MCF 10A (cell line): ENCODE results near the gene ZFYVE21. TPM values are rescaled to one million over a fixed set of nuclear protein-coding genes. Genes with fewer than 3 reads are reported as not detected.

Experiments
- BruUV-seq: library from RNA; stranded (reverse); fragments of 400-500 nt; replicated peaks from 2 replicates; lab custom pipeline; 2021; lab: Mats Ljungman, UMichigan
- CTCF ChIA-PET: fragments of 300-600 bp; sonication (Branson Sonifier 250); formaldehyde crosslinking; extraction: SDS; loops from one replicate; lab custom pipeline; 2021; ENCODE audit warnings: antibody characterized with exemption, inconsistent platforms; lab: Yijun Ruan, JAX
- POLR2A ChIA-PET: fragments of 300-600, 350-650 bp; sonication (Branson Sonifier 250); formaldehyde crosslinking; extraction: SDS; loops from one replicate; lab custom pipeline; 2020; ENCODE audit warnings: antibody characterized with exemption, inconsistent platforms; lab: Yijun Ruan, JAX
- DNase-seq: peaks from one replicate; pipeline ENCODE4 v3.0.0-alpha.2; 2018; ENCODE audit not compliant: unreplicated experiment
- H3K27ac Mint-ChIP-seq: one replicate; pipeline ENCODE4 v1.8.0; 2022; ENCODE audit warnings: mild to moderate bottlenecking, low read depth, mixed read lengths; ENCODE audit not compliant: unreplicated experiment
- H3K27me3 Mint-ChIP-seq: one replicate; pipeline ENCODE4 v1.8.0; 2022; ENCODE audit warnings: mixed read lengths; ENCODE audit not compliant: insufficient read depth, unreplicated experiment
- H3K36me3 Mint-ChIP-seq: one replicate; pipeline ENCODE4 v1.8.0; 2022; ENCODE audit warnings: mild to moderate bottlenecking, moderate library complexity, mixed read lengths; ENCODE audit not compliant: insufficient read depth, unreplicated experiment
- H3K4me1 Mint-ChIP-seq: one replicate; pipeline ENCODE4 v1.8.0; 2022; ENCODE audit warnings: mixed read lengths; ENCODE audit not compliant: insufficient read depth, unreplicated experiment
- H3K4me3 Mint-ChIP-seq: one replicate; pipeline ENCODE4 v1.8.0; 2022; ENCODE audit warnings: mild to moderate bottlenecking, moderate library complexity, mixed read lengths; ENCODE audit not compliant: unreplicated experiment
- H3K9me3 Mint-ChIP-seq: one replicate; pipeline ENCODE4 v1.8.0; 2022; ENCODE audit warnings: mixed read lengths; ENCODE audit not compliant: unreplicated experiment
- CTCF ChIP-seq: fragments of 200-600 bp; IDR thresholded peaks from one replicate; pipeline ENCODE4 v1.8.0; 2022; ENCODE audit warnings: antibody characterized with exemption, mild to moderate bottlenecking; ENCODE audit not compliant: unreplicated experiment
- intact Hi-C: fragments of 100-400 bp; cut with micrococcal nuclease; formaldehyde crosslinking; loops from 2 replicates; pipeline ENCODE4 v1.14.1; 2022
- total RNA-seq: library from RNA; stranded (reverse); gene quantifications from 2 replicates; pipeline ENCODE4 v1.2.3, GENCODE V29; 2022

Gene ZFYVE21
- total RNA-seq, 1 experiment from 2014 or later, result 35.5 TPM

GRCh38 chr14:103714063-103714724 is 1.4 kb upstream of the ZFYVE21 start:
- BruUV-seq, result no TSS peak
- intact Hi-C loops, result loop anchor here (10.0 kb wide), 2 partner anchors 89 to 139 kb away; partner anchors contain the start of gene KLC1
- TF ChIP-seq CTCF, result no peak

DNA sequence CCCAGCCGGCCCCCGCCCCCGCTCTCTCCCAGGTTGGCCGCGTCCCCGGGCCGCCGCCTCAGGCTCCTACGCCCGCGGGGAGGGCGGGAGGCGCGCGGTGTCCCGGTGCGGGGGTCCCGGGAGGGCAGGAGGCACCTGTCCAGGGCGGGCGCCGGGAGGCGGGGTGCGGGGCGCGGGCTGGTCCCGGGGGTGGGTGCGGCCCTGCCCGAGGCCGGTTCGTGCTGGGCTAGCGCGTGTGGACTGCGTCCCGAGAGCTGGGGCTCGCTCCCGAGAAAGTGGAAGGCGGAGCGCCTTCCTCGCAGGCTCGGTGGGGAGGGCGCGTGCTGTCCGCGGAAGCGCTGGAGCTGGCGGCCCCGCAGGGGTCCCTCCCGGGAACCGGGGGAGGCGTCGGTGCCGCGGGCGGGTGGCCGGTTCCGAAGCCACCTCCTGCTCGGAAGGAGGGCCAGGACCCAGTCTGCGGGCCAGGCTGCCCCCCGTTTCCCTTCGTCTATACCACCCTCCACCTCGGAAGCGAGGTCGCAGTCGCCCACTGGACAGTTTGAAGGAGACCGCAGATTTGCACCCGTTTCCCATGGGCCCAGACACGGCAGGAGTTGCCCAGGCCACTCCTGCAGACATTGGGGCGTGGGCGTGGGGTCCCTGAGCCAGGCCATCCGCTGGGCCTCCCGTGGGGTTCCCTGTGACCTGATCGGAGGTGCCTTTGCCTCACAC is 636 bp downstream of the ZFYVE21 start:
- ChIA-PET CTCF (interaction anchor here (0.5 to 0.9 kb wide), 3 partner anchors 9 to 67 kb away, joined by 3 read pairs; no protein-coding TSS in a partner anchor), POLR2A (interaction anchor here (1.0 to 2.5 kb wide), 10 partner anchors 12 to 330 kb away, joined by 3 to 7 read pairs (median 4); partner anchors contain the start of genes BAG5, COA8 and KLC1)
- Mint-ChIP-seq H3K36me3 (peaks cover under 1% of the 10 kb centered on the region), H3K27me3 (no peaks in the 10 kb centered on the region), H3K27ac (no peak overlapping the region), H3K4me3 (peak overlapping the region; percentile 94), H3K9me3 (no peaks in the 10 kb centered on the region), H3K4me1 (peaks cover 33% of the 10 kb centered on the region)
- no TSS peak for BruUV-seq
- intact Hi-C loops, result loop anchor here (10.0 kb wide), 2 partner anchors 91 to 141 kb away; partner anchors contain the start of gene KLC1
- TF ChIP-seq CTCF, result no peak
- DNase-seq, result no peak

More at GRCh38 chr14:103714063-103714724, 1.4 kb upstream of the ZFYVE21 start:
- no peak for DNase-seq
- Mint-ChIP-seq H3K27ac (no peak overlapping the region), H3K9me3 (no peaks in the 10 kb centered on the region), H3K4me3 (peak overlapping the region; percentile 94), H3K4me1 (peaks cover 38% of the 10 kb centered on the region), H3K27me3 (no peaks in the 10 kb centered on the region), H3K36me3 (peaks cover 6% of the 10 kb centered on the region)
- POLR2A ChIA-PET, result interaction anchor here (0.7 to 1.6 kb wide), 4 partner anchors 16 to 384 kb away, joined by 3 to 4 read pairs (median 3); no protein-coding TSS in a partner anchor
- CTCF ChIA-PET, result interaction anchor here (0.6 kb wide), 1 partner anchor 298 kb away, joined by 3 read pairs; no protein-coding TSS in a partner anchor

DNA sequence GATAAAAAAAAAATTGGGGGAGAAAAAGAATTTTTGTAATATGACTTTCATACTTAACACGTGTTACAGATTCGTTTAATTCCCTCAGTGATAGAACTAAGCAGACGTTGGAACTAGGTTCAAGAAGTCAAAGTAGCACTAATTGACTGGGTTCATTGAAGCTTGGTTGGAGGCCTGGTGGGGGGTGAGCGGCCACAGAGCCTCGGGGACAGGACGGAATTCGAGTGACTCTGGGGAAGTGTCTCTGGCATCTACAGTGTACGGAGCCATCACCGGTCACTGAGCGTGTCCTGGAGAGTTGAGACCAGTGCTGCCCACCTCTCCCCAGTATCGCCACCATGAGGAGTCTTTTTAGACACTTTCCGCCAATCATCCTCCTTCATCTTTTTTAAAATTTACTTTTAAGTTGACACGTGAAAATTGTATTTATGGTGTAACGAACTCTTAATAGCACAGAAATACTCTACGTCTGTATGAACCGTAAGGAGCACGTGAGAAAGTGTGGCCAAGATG is 1.3 kb downstream of the ZFYVE21 start:
- POLR2A ChIA-PET, result interaction anchor here (1.6 to 2.5 kb wide), 3 partner anchors 155 to 195 kb away, joined by 3 to 6 read pairs (median 5); partner anchors contain the start of genes BAG5 and COA8
- peak overlapping the region; percentile 94 for H3K4me3 Mint-ChIP-seq
- intact Hi-C loops, result loop anchor here (10.0 kb wide), 2 partner anchors 92 to 142 kb away; partner anchors contain the start of gene KLC1
- TF ChIP-seq CTCF, result no peak
- H3K27ac Mint-ChIP-seq, result no peak overlapping the region
- DNase-seq, result no peak
- BruUV-seq, result TSS peak; percentile 32
- CTCF ChIA-PET, result no interaction called here
- H3K27me3 Mint-ChIP-seq, result no peaks in the 10 kb centered on the region
- H3K4me1 Mint-ChIP-seq, result peaks cover 36% of the 10 kb centered on the region
- peaks cover 7% of the 10 kb centered on the region for H3K36me3 Mint-ChIP-seq
- H3K9me3 Mint-ChIP-seq, result no peaks in the 10 kb centered on the region
